ENCODE results near the gene SUV39H2.
"Not testable (repeated sequence)": the region's sequence is repeated elsewhere in the genome, so short reads cannot be mapped to it uniquely, and the experiment has no call there.

SUV39H2 gene

GRCh38 chr10:14938971-14939370 lies 60.3 kb downstream of the SUV39H2 start:
- not testable (repeated sequence) for DNase-seq (ENCODE audit: low spot score)

- DNase-seq (ENCODE audit: low spot score): not testable (repeated sequence)
Measured at GRCh38 chr10:14942147-14942949, 63.7 kb downstream of the SUV39H2 start.

GRCh38 chr10:14942950-14943338 lies 64.3 kb downstream of the SUV39H2 start:
- DNase-seq (ENCODE audit: low spot score): not testable (repeated sequence)

GRCh38 chr10:14945108-14945507 lies 66.4 kb downstream of the SUV39H2 start:
- no peak for DNase-seq (ENCODE audit: low spot score)

- no peak for DNase-seq (ENCODE audit: low spot score)
Measured at GRCh38 chr10:14947268-14947667, 68.6 kb downstream of the SUV39H2 start.

- DNase-seq (ENCODE audit: low spot score): no peak
Measured at GRCh38 chr10:14949291-14949690, 70.6 kb downstream of the SUV39H2 start.

GRCh38 chr10:14952851-14953423 lies 74.3 kb downstream of the SUV39H2 start:
- DNase-seq (ENCODE audit: low spot score): no peak

- no peak for DNase-seq (ENCODE audit: low spot score)
Measured at GRCh38 chr10:14953424-14954000, 74.8 kb downstream of the SUV39H2 start.

Measured in left forelimb (tissue), 1 donor.